Neural cell (in vitro differentiated cells): ENCODE data around the gene ARL3. TPM values are rescaled to one million over a fixed set of nuclear protein-coding genes. Genes with fewer than 3 reads are reported as not detected.
"Not testable (repeated sequence)": the region's sequence is repeated elsewhere in the genome, so short reads cannot be mapped to it uniquely, and the experiment has no call there.

ENCODE experiments used
- H2AFZ ChIP-seq: fragments of 200-600, 300-800 bp; sonication (generic), shearing (Covaris generic); 2 replicates; pipeline ENCODE4 v1.6.0; 2014; ENCODE audit warnings: low read depth, mild to moderate bottlenecking, antibody characterized with exemption, low read length, moderate library complexity
- H3F3A ChIP-seq: fragments of 200-600 bp; shearing (Covaris generic); 2 replicates; pipeline ENCODE4 v1.6.1; 2016; ENCODE audit warnings: mild to moderate bottlenecking, moderate library complexity, mixed read lengths, antibody characterized with exemption, low read length; ENCODE audit not compliant: insufficient read depth, poor library complexity, severe bottlenecking
- H3K27ac ChIP-seq: fragments of 200-600, 300-800 bp; sonication (generic), shearing (Covaris generic); 2 replicates; pipeline ENCODE4 v1.5.1; 2014; ENCODE audit warnings: mild to moderate bottlenecking, low read length, moderate library complexity
- H3K27me3 ChIP-seq: fragments of 300-800, 200-600 bp; sonication (generic), shearing (Covaris generic); 2 replicates; pipeline ENCODE4 v1.6.0; 2014; ENCODE audit warnings: mild to moderate bottlenecking, low read depth, low read length, moderate library complexity; ENCODE audit not compliant: insufficient read depth
- H3K36me3 ChIP-seq: fragments of 300-800, 200-600 bp; sonication (generic), shearing (Covaris generic); 2 replicates; pipeline ENCODE4 v1.5.1; 2014; ENCODE audit warnings: mild to moderate bottlenecking, antibody characterized with exemption, low read length, moderate library complexity; ENCODE audit not compliant: insufficient read depth
- H3K4me2 ChIP-seq: fragments of 300-800, 200-600 bp; sonication (generic), shearing (Covaris generic); 2 replicates; pipeline ENCODE4 v1.6.0; 2014; ENCODE audit warnings: mild to moderate bottlenecking, low read length
- H3K4me3 ChIP-seq: fragments of 300-800, 200-600 bp; sonication (generic), shearing (Covaris generic); 2 replicates; pipeline ENCODE4 v1.5.1; 2014; ENCODE audit warnings: mild to moderate bottlenecking, low read length, moderate library complexity
- H3K79me2 ChIP-seq: fragments of 200-600 bp; shearing (Covaris generic); replicated peaks from 2 replicates; pipeline ENCODE4 v1.6.0; 2014; ENCODE audit warnings: mild to moderate bottlenecking, low read length, moderate library complexity; ENCODE audit not compliant: insufficient read depth
- H3K9ac ChIP-seq: fragments of 300-800, 200-600 bp; sonication (generic), shearing (Covaris generic); 2 replicates; pipeline ENCODE4 v1.6.1; 2016; ENCODE audit warnings: mild to moderate bottlenecking, low read length, mixed read lengths
- H3K9me2 ChIP-seq: fragments of 200-600 bp; shearing (Covaris generic); 2 replicates; pipeline ENCODE4 v1.6.1; 2016; ENCODE audit warnings: mild to moderate bottlenecking, low read length, mixed read lengths; ENCODE audit not compliant: insufficient read depth
- H3K9me3 ChIP-seq: fragments of 200-600, 300-800 bp; sonication (generic), shearing (Covaris generic); 2 replicates; pipeline ENCODE4 v1.6.1; 2016; ENCODE audit warnings: mild to moderate bottlenecking, mixed run types, low read length, moderate library complexity, mixed read lengths
- H4K20me1 ChIP-seq: fragments of 200-600 bp; shearing (Covaris generic); 2 replicates; pipeline ENCODE4 v1.6.1; 2016; ENCODE audit warnings: mild to moderate bottlenecking, mixed run types; ENCODE audit not compliant: insufficient read depth
- CTCF ChIP-seq: fragments of 450-650 bp; IDR thresholded peaks from 2 replicates; pipeline ENCODE4 v1.5.1; 2014; ENCODE audit warnings: antibody characterized with exemption, mild to moderate bottlenecking, moderate library complexity; ENCODE audit not compliant: poor library complexity, severe bottlenecking
- EP300 ChIP-seq: fragments of 450-650 bp; conservative IDR thresholded peaks from 2 replicates; pipeline ENCODE4 v1.6.1; 2014; ENCODE audit warnings: antibody characterized with exemption, mild to moderate bottlenecking, moderate library complexity; ENCODE audit not compliant: poor library complexity, severe bottlenecking
- EZH2 ChIP-seq: fragments of 200-600, 300-800 bp; shearing (Covaris generic), sonication (generic); IDR thresholded peaks from 2 replicates; pipeline ENCODE4 v1.6.1; 2014; ENCODE audit warnings: antibody characterized with exemption, low read length, borderline replicate concordance, mild to moderate bottlenecking; ENCODE audit not compliant: insufficient read depth, poor library complexity, severe bottlenecking
- MXI1 ChIP-seq: fragments of 450-650 bp; conservative IDR thresholded peaks from 2 replicates; pipeline ENCODE4 v1.6.1; 2014; ENCODE audit warnings: antibody characterized with exemption, mild to moderate bottlenecking; ENCODE audit not compliant: poor library complexity, severe bottlenecking
- POLR2AphosphoS5 ChIP-seq: IDR thresholded peaks from 2 replicates; pipeline ENCODE4 v1.6.1; 2012
- RAD21 ChIP-seq: fragments of 450-650 bp; conservative IDR thresholded peaks from 2 replicates; pipeline ENCODE4 v1.6.1; 2014; ENCODE audit warnings: antibody characterized with exemption, mild to moderate bottlenecking, moderate library complexity
- REST ChIP-seq: IDR thresholded peaks from 2 replicates; pipeline ENCODE4 v1.6.1; 2012; ENCODE audit warnings: borderline replicate concordance
- SMC3 ChIP-seq: fragments of 450-650 bp; conservative IDR thresholded peaks from 2 replicates; pipeline ENCODE4 v1.6.1; 2014; ENCODE audit warnings: antibody characterized with exemption, mild to moderate bottlenecking, moderate library complexity; ENCODE audit not compliant: poor library complexity
- TAF1 ChIP-seq: IDR thresholded peaks from 2 replicates; pipeline ENCODE4 v1.6.1; 2012; ENCODE audit warnings: low read depth
- polyA plus RNA-seq: library from polyadenylated mRNA; depleted of rRNA; stranded (reverse); fragments of >200 nt; gene quantifications from 2 replicates; pipeline ENCODE4 v1.2.3, GENCODE V29; 2014

ARL3 gene
- polyA plus RNA-seq, 1 donor from 2014 or later: 56.0 TPM

GRCh38 chr10:102718220-102718619 lies 4.0 kb upstream of the ARL3 start:
- no peaks in the 10 kb centered on the region for H3K36me3 ChIP-seq
- no peak for TF ChIP-seq MXI1
- no peak for TF ChIP-seq RAD21
- TF ChIP-seq REST: no peak
- no peak for TF ChIP-seq CTCF
- TF ChIP-seq SMC3: no peak
- TF ChIP-seq POLR2AphosphoS5: no peak
- no peak for TF ChIP-seq TAF1
- TF ChIP-seq EZH2: no peak
- TF ChIP-seq EP300: no peak
- H3K9ac ChIP-seq: no peak overlapping the region
- H3K27me3 ChIP-seq: no peaks in the 10 kb centered on the region
- H3K27ac ChIP-seq: no peak overlapping the region
- no peaks in the 10 kb centered on the region for H4K20me1 ChIP-seq
- peaks cover 7% of the 10 kb centered on the region for H3K79me2 ChIP-seq
- H3K9me3 ChIP-seq: no peaks in the 10 kb centered on the region
- no peak overlapping the region for H3K4me3 ChIP-seq
- no peaks in the 10 kb centered on the region for H3K9me2 ChIP-seq
- H3F3A ChIP-seq: peaks cover 1% of the 10 kb centered on the region
- H3K4me2 ChIP-seq: no peak overlapping the region
- H2AFZ ChIP-seq: no peak overlapping the region

- not testable (repeated sequence) for H3F3A ChIP-seq, H4K20me1 ChIP-seq, H3K9ac ChIP-seq, H3K27me3 ChIP-seq, H3K36me3 ChIP-seq, H3K4me3 ChIP-seq, H3K9me3 ChIP-seq, H3K9me2 ChIP-seq, H3K4me2 ChIP-seq, H2AFZ ChIP-seq, H3K27ac ChIP-seq
- H3K79me2 ChIP-seq: peaks cover 19% of the 10 kb centered on the region
These were observed 2.8 kb upstream of the ARL3 start for GRCh38 chr10:102716900-102717565.

- Histone ChIP-seq H3K9me2 (no peaks in the 10 kb centered on the region), H3K9me3 (no peaks in the 10 kb centered on the region), H3K9ac (no peak overlapping the region), H3K4me2 (no peak overlapping the region), H3F3A (peaks cover 3% of the 10 kb centered on the region), H3K27ac (no peak overlapping the region), H3K27me3 (no peaks in the 10 kb centered on the region), H3K79me2 (peaks cover 28% of the 10 kb centered on the region), H3K4me3 (no peak overlapping the region), H2AFZ (no peak overlapping the region), H3K36me3 (no peaks in the 10 kb centered on the region), H4K20me1 (no peaks in the 10 kb centered on the region)
- TF ChIP-seq RAD21: no peak
- no peak for TF ChIP-seq EP300
These were observed 1.7 kb upstream of the ARL3 start for GRCh38 chr10:102715880-102716279.
